Fibroblast of lung (primary cell): ENCODE data around the gene GOLPH3L. TPM values are rescaled to one million over a fixed set of nuclear protein-coding genes. Genes with fewer than 3 reads are reported as not detected.

Source experiments
- DNase-seq, 2 donors: peaks; one replicate each; pipeline versions ENCODE4 v3.0.0 to v3.0.0-alpha.2; 2010; ENCODE audit warnings: low read depth in 2 of 2
- H2AFZ ChIP-seq: 2 replicates; pipeline ENCODE4 v1.5.1; 2012; ENCODE audit warnings: low read length, control low read depth, inconsistent platforms
- H3K27ac ChIP-seq: 2 replicates; pipeline ENCODE4 v1.5.1; 2011; ENCODE audit warnings: low read length, control low read depth; ENCODE audit not compliant: insufficient read depth
- H3K27me3 ChIP-seq: 2 replicates; pipeline ENCODE4 v1.5.1; 2011; ENCODE audit warnings: mild to moderate bottlenecking, low read length; ENCODE audit not compliant: control insufficient read depth, insufficient read depth
- H3K36me3 ChIP-seq: 2 replicates; pipeline ENCODE4 v1.5.1; 2011; ENCODE audit warnings: low read length; ENCODE audit not compliant: control insufficient read depth, insufficient read depth
- H3K4me1 ChIP-seq: 2 replicates; pipeline ENCODE4 v1.5.1; 2011; ENCODE audit warnings: low read length; ENCODE audit not compliant: control insufficient read depth, insufficient read depth; ENCODE audit errors: extremely low read depth
- H3K4me2 ChIP-seq: 2 replicates; pipeline ENCODE4 v1.5.1; 2011; ENCODE audit warnings: low read length, control low read depth; ENCODE audit not compliant: insufficient read depth; ENCODE audit errors: extremely low read depth
- H3K4me3 ChIP-seq, 4 experiments: fragments of 200-600 bp in 1 of 4; sonication (generic) in 1 of 4; replicated peaks in 1 of 4; 2 replicates each; pipeline ENCODE4 v1.5.1; 2011 to 2016; ENCODE audit warnings: low read length in 4 of 4, low read depth in 3 of 4, mild to moderate bottlenecking in 3 of 4, control low read depth in 2 of 4, inconsistent platforms in 1 of 4, mixed read lengths in 1 of 4; ENCODE audit not compliant: insufficient read depth in 1 of 4; ENCODE audit errors: control extremely low read depth in 1 of 4
- H3K79me2 ChIP-seq: 2 replicates; pipeline ENCODE4 v1.5.1; 2012; ENCODE audit warnings: mild to moderate bottlenecking, low read length, inconsistent platforms; ENCODE audit not compliant: control insufficient read depth, insufficient read depth
- H3K9ac ChIP-seq: 2 replicates; pipeline ENCODE4 v1.5.1; 2011; ENCODE audit warnings: mild to moderate bottlenecking, low read length, control low read depth; ENCODE audit not compliant: insufficient read depth
- H3K9me3 ChIP-seq: 2 replicates; pipeline ENCODE4 v1.5.1; 2012; ENCODE audit warnings: low read depth, low read length; ENCODE audit not compliant: control insufficient read depth, insufficient read depth
- H4K20me1 ChIP-seq: 2 replicates; pipeline ENCODE4 v1.5.1; 2011; ENCODE audit warnings: low read length; ENCODE audit not compliant: control insufficient read depth, insufficient read depth; ENCODE audit errors: extremely low read depth
- EZH2 ChIP-seq: IDR thresholded peaks from 2 replicates; pipeline ENCODE4 v1.5.1; 2012; ENCODE audit warnings: low read length, control low read depth, mild to moderate bottlenecking; ENCODE audit errors: missing control alignments
- polyA plus RNA-seq, 2 donors: library from polyadenylated mRNA; depleted of rRNA in 1 of 2; stranded (reverse) in 1 of 2; unstranded in 1 of 2; fragments of >200 nt; gene quantifications; 2 replicates each; pipeline ENCODE4 v1.2.1, GENCODE V29; 2011 to 2012; ENCODE audit warnings: missing spikeins in 1 of 2
- total RNA-seq: library from RNA; depleted of rRNA; stranded (reverse); fragments of >200 nt; gene quantifications from 2 replicates; pipeline ENCODE4 v1.2.1, GENCODE V29; 2014
- TF ChIP-seq, protein P1 (sequence below), 2 donors: IDR thresholded peaks in 1 of 2; conservative IDR thresholded peaks in 1 of 2; 1 replicate in 1 of 2; 2 replicates in 1 of 2; pipeline ENCODE4 v1.5.1; 2011 to 2012; ENCODE audit warnings: low read length in 2 of 2, control low read depth in 1 of 2, inconsistent platforms in 1 of 2, low read depth in 1 of 2, mild to moderate bottlenecking in 1 of 2

Gene GOLPH3L
- total and polyA plus RNA-seq, 2 donors (not counting 1 experiment from before 2014, with no cell fraction given), result 11.1 to 28.7 TPM

GRCh38 chr1:150621497-150622302, 75.3 kb downstream of the GOLPH3L start:
- Histone ChIP-seq H3K9ac (no peak overlapping the region), H3K4me3 (no peak overlapping the region), H3K27ac (peak overlapping the region; percentile 48), H3K27me3 (no peaks in the 10 kb centered on the region), H3K4me2 (peak overlapping the region; percentile 8), H3K36me3 (peaks cover 9% of the 10 kb centered on the region), H3K79me2 (peaks cover 12% of the 10 kb centered on the region), H2AFZ (no peak overlapping the region), H4K20me1 (no peaks in the 10 kb centered on the region), H3K4me1 (peaks cover 25% of the 10 kb centered on the region), H3K9me3 (no peaks in the 10 kb centered on the region)
- no peak for TF ChIP-seq EZH2
- TF ChIP-seq, protein P1, sequence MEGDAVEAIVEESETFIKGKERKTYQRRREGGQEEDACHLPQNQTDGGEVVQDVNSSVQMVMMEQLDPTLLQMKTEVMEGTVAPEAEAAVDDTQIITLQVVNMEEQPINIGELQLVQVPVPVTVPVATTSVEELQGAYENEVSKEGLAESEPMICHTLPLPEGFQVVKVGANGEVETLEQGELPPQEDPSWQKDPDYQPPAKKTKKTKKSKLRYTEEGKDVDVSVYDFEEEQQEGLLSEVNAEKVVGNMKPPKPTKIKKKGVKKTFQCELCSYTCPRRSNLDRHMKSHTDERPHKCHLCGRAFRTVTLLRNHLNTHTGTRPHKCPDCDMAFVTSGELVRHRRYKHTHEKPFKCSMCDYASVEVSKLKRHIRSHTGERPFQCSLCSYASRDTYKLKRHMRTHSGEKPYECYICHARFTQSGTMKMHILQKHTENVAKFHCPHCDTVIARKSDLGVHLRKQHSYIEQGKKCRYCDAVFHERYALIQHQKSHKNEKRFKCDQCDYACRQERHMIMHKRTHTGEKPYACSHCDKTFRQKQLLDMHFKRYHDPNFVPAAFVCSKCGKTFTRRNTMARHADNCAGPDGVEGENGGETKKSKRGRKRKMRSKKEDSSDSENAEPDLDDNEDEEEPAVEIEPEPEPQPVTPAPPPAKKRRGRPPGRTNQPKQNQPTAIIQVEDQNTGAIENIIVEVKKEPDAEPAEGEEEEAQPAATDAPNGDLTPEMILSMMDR (conservative IDR thresholded peaks at IDR 0.05 in 1 of 2, IDR thresholded peaks at IDR 0.05 in 1 of 2; ENCODE audit: low read depth in 1 of 2, low read length in 2 of 2), result peak; percentile 65 to 81
- DNase-seq, result peak; percentile 53 to 84

DNA sequence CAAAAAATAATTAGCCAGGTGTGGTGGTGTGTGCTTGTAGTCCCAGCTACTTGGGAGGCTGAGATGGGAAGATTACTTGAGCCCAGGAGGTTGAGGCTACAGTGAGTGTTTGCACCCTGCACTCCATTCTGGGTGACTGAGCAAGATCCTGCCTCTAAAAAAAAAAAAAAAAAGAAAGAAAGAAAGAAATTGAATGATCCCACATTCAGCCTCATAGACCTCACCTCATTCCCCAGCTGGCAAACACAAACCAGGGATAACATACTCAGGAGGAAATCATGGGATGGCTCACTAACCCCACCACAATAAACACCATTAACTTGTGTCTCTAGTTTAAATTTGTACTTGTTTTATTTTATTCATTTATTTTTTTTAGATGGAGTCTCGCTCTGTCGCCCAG, 76.0 kb downstream of the GOLPH3L start:
- no peak overlapping the region for H3K4me2 ChIP-seq
- H3K4me3 ChIP-seq, result no peak overlapping the region
- peaks cover 8% of the 10 kb centered on the region for H3K36me3 ChIP-seq
- TF ChIP-seq EZH2, result no peak
- TF ChIP-seq, protein P1 (conservative IDR thresholded peaks at IDR 0.05 in 1 of 2, IDR thresholded peaks at IDR 0.05 in 1 of 2; ENCODE audit: low read depth in 1 of 2, low read length in 2 of 2), result no peak
- DNase-seq, result no peak
- H2AFZ ChIP-seq, result no peak overlapping the region
- H3K79me2 ChIP-seq, result peaks cover 9% of the 10 kb centered on the region
- peak overlapping the region; percentile 31 for H3K27ac ChIP-seq
- H3K4me1 ChIP-seq, result peaks cover 25% of the 10 kb centered on the region
- no peaks in the 10 kb centered on the region for H3K27me3 ChIP-seq
- no peaks in the 10 kb centered on the region for H4K20me1 ChIP-seq
- no peak overlapping the region for H3K9ac ChIP-seq
- no peaks in the 10 kb centered on the region for H3K9me3 ChIP-seq

- no peak overlapping the region for H2AFZ ChIP-seq
- no peak overlapping the region for H3K4me3 ChIP-seq
- H3K9me3 ChIP-seq, result no peaks in the 10 kb centered on the region
- peaks cover 7% of the 10 kb centered on the region for H3K36me3 ChIP-seq
- no peaks in the 10 kb centered on the region for H3K27me3 ChIP-seq
- no peaks in the 10 kb centered on the region for H4K20me1 ChIP-seq
- peaks cover 9% of the 10 kb centered on the region for H3K79me2 ChIP-seq
- H3K27ac ChIP-seq, result peak overlapping the region; percentile 31
- no peak overlapping the region for H3K9ac ChIP-seq
- TF ChIP-seq EZH2, result no peak
- TF ChIP-seq, protein P1 (conservative IDR thresholded peaks at IDR 0.05 in 1 of 2, IDR thresholded peaks at IDR 0.05 in 1 of 2; ENCODE audit: low read depth in 1 of 2, low read length in 2 of 2), result peak in 1 of 2 donors; percentile 49
- DNase-seq, result peak; percentile 79 to 81
- H3K4me2 ChIP-seq, result peak overlapping the region; percentile 33
- peaks cover 25% of the 10 kb centered on the region for H3K4me1 ChIP-seq
Measured at GRCh38 chr1:150619576-150620509, 77.1 kb downstream of the GOLPH3L start.
